ENCODE results near the gene ANKRD60. TPM values are rescaled to one million over a fixed set of nuclear protein-coding genes. Genes with fewer than 3 reads are reported as not detected.

ANKRD60 gene
- total RNA-seq, 1 experiment from 2014 or later = not detected

GRCh38 chr20:58210398-58210747, 18.1 kb downstream of the ANKRD60 start:
- no peak overlapping the region for H3K14ac ChIP-seq (ENCODE audit: insufficient read depth, low read length)
- WGBS (ENCODE audit: extremely low coverage, insufficient read length, low lambda C conversion rate) = no CpG with 5 or more reads among the region's 7 CpGs
- H2AK5ac ChIP-seq (ENCODE audit: insufficient read length, low read length) = no peak overlapping the region
- no peaks in the 10 kb centered on the region for H3K4me1 ChIP-seq (ENCODE audit: insufficient read depth, low read length)
- H4K91ac ChIP-seq (ENCODE audit: insufficient read length, low read depth, low read length) = no peak overlapping the region
- no peak overlapping the region for H3T11ph ChIP-seq (ENCODE audit: low read length)
- no peak overlapping the region for H3K23ac ChIP-seq (ENCODE audit: insufficient read length, low read depth, low read length)
- peaks cover 11% of the 10 kb centered on the region for H3K27me3 Mint-ChIP-seq (ENCODE audit: low read depth)
- H3K79me2 ChIP-seq (ENCODE audit: insufficient read depth, low read length) = no peaks in the 10 kb centered on the region
- no peak overlapping the region for H2AFZ ChIP-seq (ENCODE audit: low read length)
- no peak overlapping the region for H2BK15ac ChIP-seq (ENCODE audit: low read depth, low read length)
- no peak overlapping the region for H3K9ac ChIP-seq (ENCODE audit: extremely low read depth, insufficient read length, low read length)
- no peaks in the 10 kb centered on the region for H3K23me2 ChIP-seq (ENCODE audit: insufficient read length, low read depth, low read length, poor library complexity, severe bottlenecking)
- no peak overlapping the region for H3K18ac ChIP-seq (ENCODE audit: insufficient read length, low read depth, low read length)
- no peak overlapping the region for H3K27ac ChIP-seq (ENCODE audit: insufficient read length, low read depth, low read length)
- H2BK20ac ChIP-seq (ENCODE audit: low read depth, low read length, poor library complexity, severe bottlenecking) = no peak overlapping the region
- no peaks in the 10 kb centered on the region for H3K9me3 ChIP-seq (ENCODE audit: control insufficient read depth, low read depth, low read length)
- H3K27me3 ChIP-seq (ENCODE audit: insufficient read depth, low read length) = no peaks in the 10 kb centered on the region
- H3K9me3 Mint-ChIP-seq = no peaks in the 10 kb centered on the region; a peak in 2 of 5 replicates
- peaks cover 0 to 3% of the 10 kb centered on the region in 2 experiments; a peak in 1 of 4 replicates for H3K4me1 Mint-ChIP-seq
- peak overlapping the region in 1 of 2 experiments; percentile 46; a peak in 1 of 5 replicates for H3K4me3 Mint-ChIP-seq
- no peaks in the 10 kb centered on the region for H4K20me1 ChIP-seq (ENCODE audit: control insufficient read depth, insufficient read depth, insufficient read length)
- no peak overlapping the region for H3K4ac ChIP-seq (ENCODE audit: low read depth, low read length)
- no peak overlapping the region for H3K27ac Mint-ChIP-seq
- H2BK5ac ChIP-seq (ENCODE audit: insufficient read length, low read length) = no peak overlapping the region
- no peak overlapping the region for H4K5ac ChIP-seq (ENCODE audit: insufficient read length, low read depth, low read length)
- H3K4me2 ChIP-seq (ENCODE audit: insufficient read depth, insufficient read length, low read length) = peak overlapping the region; percentile 1
- no peak overlapping the region for H2BK12ac ChIP-seq (ENCODE audit: insufficient read length, low read depth, low read length)
- no peak for DNase-seq
- H2BK120ac ChIP-seq (ENCODE audit: low read depth, low read length, poor library complexity, severe bottlenecking) = no peak overlapping the region
- H3K79me1 ChIP-seq (ENCODE audit: insufficient read depth, low read depth, low read length, poor library complexity, severe bottlenecking) = no peaks in the 10 kb centered on the region
- no peak overlapping the region for H4K8ac ChIP-seq (replicated peaks; ENCODE audit: insufficient read length, low read depth, low read length)
- TF ChIP-seq, protein P1, sequence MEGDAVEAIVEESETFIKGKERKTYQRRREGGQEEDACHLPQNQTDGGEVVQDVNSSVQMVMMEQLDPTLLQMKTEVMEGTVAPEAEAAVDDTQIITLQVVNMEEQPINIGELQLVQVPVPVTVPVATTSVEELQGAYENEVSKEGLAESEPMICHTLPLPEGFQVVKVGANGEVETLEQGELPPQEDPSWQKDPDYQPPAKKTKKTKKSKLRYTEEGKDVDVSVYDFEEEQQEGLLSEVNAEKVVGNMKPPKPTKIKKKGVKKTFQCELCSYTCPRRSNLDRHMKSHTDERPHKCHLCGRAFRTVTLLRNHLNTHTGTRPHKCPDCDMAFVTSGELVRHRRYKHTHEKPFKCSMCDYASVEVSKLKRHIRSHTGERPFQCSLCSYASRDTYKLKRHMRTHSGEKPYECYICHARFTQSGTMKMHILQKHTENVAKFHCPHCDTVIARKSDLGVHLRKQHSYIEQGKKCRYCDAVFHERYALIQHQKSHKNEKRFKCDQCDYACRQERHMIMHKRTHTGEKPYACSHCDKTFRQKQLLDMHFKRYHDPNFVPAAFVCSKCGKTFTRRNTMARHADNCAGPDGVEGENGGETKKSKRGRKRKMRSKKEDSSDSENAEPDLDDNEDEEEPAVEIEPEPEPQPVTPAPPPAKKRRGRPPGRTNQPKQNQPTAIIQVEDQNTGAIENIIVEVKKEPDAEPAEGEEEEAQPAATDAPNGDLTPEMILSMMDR (conservative IDR thresholded peaks at IDR 0.05) = no peak
- no peaks in the 10 kb centered on the region for H3K36me3 Mint-ChIP-seq (ENCODE audit: insufficient read depth in 1 of 3, low read depth in 3 of 3)
- no peak overlapping the region for H3K56ac ChIP-seq (ENCODE audit: insufficient read length, low read depth, low read length)
